Stimulated activated CD8-positive, alpha-beta memory T cell treated with anti-CD3 and anti-CD28 coated beads, Interleukin-15, amount 100 ng/mL, for 48 hours (primary cell): ENCODE measurements around the gene MAGEA6.
"Not testable (repeated sequence)": the region's sequence is repeated elsewhere in the genome, so short reads cannot be mapped to it uniquely, and the experiment has no call there.

Experiments used
- DNase-seq, 2 donors: peaks; one replicate each; pipeline ENCODE4 v3.0.0-alpha.2; 2020; ENCODE audit warnings: low read depth in 2 of 2

MAGEA6 gene

DNA sequence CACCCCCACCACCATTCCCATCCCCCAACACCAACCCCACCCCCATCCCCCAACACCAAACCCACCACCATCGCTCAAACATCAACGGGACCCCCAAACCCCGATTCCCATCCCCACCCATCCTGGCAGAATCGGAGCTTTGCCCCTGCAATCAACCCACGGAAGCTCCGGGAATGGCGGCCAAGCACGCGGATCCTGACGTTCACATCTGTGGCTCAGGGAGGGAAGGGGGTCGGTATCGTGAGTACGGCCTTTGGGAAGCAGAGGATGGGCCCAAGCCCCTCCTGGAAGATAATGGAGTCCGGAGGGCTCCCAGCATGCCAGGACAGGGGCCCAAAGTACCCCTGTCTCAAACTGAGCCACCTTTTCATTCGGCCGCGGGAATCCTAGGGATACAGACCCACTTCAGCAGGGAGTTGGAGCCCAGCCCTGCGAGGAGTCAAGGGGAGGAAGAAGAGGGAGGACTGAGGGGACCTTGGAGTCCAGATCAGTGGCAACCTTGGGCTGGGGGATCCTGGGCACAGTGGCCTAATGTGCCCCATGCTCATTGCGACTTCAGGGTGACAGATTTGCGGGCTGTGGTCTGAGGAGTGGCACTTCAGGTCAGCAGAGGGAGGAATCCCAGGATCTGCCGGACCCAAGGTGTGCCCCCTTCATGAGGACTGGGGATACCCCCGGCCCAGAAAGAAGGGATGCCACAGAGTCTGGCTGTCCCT, 35.2 kb downstream of the MAGEA6 start:
- not testable (repeated sequence) for DNase-seq

DNA sequence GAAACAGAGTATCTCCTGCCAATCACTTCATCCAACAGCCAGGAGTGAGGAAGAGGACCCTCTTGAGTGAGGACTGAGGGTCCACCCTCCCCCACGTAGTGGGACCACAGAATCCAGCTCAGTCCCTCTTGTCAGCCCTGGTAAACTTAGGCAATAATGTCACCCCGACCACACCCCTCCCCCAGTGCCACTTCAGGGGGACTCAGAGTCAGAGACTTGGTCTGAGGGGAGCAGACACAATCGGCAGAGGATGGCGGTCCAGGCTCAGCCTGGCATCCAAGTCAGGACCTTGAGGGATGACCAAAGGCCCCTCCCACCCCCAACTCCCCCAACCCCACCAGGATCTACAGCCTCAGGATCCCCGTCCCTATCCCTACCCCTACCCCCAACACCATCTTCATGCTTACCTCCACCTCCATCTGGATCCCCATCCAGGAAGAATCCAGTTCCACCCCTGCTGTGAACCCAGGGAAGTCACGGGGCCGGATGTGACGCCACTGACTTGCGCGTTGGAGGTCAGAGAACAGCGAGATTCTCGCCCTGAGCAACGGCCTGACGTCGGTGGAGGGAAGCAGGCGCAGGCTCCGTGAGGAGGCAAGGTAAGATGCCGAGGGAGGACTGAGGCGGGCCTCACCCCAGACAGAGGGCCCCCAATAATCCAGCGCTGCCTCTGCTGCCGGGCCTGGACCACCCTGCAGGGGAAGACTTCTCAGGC, 36.1 kb downstream of the MAGEA6 start, which contains the start of the genes CSAG1 and MAGEA12:
TSS of gene CSAG1 (minus strand) at position 461 of the 715 bp plus-strand sequence. CDS start 1,261 bp downstream, outside the sequence.
TSS of gene MAGEA12 (plus strand) at position 497 of the 715 bp plus-strand sequence. CDS start 2,405 bp downstream, outside the sequence.
- no peak for DNase-seq

DNA sequence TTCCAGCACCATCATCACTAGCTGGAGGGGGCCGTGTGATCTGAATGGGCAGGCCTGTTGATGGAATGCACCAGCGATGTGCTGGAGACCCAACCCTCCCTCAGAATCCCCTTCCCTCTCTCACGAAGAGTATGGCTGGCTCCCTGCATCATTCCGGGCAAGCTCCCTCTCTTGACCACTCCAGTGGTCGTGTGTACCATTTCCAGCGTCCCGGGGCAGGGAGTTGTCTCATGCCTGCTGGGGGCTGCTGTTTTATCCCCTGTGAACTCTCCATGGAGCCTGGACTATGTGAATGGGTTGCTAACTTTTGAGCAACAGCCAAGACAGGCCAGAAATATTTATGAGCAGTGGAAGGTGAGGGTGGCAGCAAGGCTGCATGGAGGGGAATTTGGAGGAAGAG, 44.1 kb downstream of the MAGEA6 start:
- DNase-seq, result no peak
